ENCODE data around the gene MRPL34.

DNA sequence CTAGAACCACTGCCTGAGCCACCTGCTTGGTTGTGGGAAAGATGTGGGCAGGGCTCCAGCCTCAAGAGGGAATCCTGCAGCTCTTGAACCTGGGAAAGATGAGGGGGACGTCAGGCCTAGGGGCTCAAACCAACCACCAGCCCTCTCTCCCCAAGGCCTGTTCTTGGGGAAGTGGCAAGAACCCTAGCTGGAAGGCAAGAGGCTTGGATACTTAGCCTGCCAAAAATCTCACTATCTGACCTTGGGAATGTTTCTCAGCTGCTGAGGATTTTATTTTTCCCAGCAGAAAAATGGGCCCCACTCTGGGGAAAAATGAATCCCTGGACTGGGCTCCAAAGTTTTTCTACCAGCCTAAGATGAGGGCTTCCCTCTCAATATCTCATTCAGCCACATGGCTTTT, 45.7 kb upstream of the MRPL34 start:
- TF ChIP-seq EZH2 (IDR thresholded peaks at IDR 0.05; ENCODE audit: insufficient read depth, poor library complexity, severe bottlenecking) (no peak), EZH2phosphoT487 (IDR thresholded peaks at IDR 0.05; ENCODE audit: insufficient read depth, low read depth) (no peak)
